Activated CD4-positive, alpha-beta T cell treated with anti-CD3 and anti-CD28 coated beads for 48 hours (primary cell): ENCODE measurements around the gene CNIH2.

ENCODE experiments used
- DNase-seq: peaks from one replicate; pipeline ENCODE4 v3.0.0-alpha.2; 2020

CNIH2 gene

DNA sequence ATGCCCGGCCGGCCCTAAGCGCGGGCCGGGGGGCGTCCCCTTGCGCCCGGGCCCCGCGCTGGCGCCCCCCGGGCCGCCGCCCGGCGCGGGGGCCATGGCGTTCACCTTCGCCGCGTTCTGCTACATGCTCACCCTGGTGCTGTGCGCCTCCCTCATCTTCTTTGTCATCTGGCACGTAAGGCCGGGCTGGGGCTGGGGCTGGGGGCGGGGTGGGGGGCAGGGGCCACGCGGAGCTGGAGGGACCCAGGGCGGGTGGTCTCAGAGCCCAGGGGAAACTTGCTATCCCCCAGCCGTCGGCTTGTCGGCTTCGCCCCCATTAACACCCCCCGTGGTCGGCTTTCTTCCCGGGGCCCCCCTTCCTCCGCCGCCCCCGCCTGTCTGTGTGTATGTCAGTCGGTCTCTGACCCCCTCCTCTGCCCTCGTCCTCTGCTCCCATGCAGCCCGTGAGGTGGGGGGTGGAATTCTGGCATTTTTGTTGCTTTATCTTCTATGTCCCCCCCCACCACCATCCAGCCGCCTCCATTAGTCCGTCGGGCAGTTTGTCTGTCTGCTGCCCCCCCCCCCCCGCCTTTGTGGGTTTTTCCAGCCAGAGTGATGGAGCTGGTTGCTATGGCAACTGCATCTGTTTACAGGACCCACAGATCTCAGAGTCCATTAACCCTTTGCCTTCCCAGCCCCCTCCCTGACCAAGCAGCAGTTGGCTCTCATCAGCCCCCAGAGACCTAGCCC is 552 bp downstream of the CNIH2 start:
- DNase-seq = no peak

DNA sequence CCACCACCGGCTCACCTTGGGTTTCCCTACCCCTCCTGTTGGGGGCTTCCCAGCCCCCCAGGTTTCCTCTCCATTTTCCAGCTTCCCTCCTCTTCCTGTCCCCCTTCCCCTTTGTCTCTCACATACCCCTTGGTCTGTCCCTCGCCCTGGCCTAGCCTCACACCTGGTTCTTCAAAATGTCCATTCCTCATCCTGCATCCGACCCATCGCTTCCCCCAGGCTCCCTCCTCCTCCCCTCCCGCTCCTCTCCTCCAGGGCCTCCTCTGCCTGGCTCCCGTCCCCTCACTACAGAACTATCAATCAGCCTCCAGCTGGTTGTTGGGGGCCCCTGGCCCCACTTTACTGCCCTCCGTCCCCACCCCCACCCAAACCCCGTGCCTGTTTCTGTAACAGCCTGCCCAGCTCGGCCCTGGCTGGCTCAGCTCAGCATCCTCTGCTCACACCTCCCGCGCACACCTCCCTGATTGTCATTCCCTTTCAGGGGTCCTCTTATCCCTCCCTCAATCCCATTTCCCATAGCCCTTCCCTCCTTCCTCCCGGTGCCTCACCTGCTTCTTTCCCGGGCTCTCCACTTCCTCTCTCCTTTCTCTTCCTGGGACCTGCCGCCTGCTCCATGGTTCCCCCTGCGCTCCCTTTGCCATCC is 1.2 kb downstream of the CNIH2 start:
- DNase-seq = no peak

DNA sequence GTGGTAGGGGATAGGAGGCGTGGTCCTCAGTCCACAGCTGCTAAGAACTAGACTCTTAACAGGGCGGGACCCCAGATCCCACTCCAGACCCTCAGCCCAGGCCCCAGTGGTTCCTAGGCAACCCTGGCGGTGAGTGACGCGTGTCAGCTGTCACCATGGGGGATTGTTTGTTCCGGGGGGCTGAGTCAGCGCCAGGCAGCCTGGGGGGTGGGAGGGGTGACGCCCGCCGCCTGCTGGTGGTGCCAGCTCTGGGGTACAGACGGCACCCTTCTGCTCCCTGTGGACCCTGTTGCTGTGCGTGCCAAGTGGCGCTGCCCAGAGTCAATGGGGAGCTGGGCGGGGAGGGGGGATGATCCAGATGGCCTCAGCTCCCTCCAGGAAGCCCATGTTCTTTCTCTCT is 2.5 kb downstream of the CNIH2 start:
- no peak for DNase-seq

DNA sequence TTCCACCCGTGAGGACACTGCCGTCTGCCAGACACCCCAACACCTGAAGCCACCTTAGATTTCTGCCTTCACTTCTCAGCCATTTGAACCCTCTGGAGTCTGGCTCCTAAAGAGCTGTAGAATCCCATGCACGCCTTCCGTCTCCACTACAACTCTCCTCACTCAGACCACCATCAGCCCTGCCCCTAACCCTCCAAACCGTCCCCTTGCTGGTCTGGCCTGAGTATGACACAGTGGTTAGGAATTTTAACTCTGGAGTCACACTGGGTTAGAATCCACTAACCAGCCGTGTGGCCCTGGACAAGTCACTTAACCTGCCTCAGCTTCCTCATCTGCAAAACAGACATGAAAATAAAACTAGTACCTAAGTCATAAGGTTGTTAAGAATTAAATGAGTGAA is 3.0 kb downstream of the CNIH2 start:
- DNase-seq = no peak

DNA sequence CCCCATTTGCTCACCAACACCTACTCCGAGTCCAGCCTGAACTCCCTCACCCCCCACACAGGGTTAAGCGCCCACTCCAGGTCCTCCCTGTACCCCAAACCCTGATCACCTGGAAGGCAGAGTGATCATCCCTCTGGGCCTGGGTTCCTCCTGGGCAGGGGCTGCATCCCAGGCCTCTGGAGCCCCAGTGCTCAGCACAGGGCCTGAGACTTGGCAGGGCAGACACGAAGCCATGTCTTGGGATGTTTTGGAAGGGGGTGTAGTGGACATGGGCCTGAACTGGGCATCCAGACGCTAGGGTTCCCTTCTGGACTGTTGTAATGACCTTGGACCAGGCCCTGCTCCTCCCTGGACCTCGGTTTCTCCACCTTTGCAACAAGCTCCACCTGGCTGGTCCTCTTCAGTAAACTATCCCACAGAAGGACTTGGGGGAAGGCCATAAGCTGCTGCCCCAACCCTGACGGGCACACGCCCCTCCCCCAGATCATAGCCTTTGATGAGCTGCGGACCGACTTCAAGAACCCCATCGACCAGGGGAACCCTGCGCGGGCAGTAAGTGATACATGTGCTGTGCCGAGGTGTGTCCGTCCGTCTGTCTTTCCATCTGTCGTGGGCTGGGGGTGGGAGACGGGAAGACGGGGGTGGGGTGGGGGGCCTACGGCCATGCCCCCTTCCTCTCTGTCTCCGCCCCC is 3.9 kb downstream of the CNIH2 start:
- DNase-seq = no peak

DNA sequence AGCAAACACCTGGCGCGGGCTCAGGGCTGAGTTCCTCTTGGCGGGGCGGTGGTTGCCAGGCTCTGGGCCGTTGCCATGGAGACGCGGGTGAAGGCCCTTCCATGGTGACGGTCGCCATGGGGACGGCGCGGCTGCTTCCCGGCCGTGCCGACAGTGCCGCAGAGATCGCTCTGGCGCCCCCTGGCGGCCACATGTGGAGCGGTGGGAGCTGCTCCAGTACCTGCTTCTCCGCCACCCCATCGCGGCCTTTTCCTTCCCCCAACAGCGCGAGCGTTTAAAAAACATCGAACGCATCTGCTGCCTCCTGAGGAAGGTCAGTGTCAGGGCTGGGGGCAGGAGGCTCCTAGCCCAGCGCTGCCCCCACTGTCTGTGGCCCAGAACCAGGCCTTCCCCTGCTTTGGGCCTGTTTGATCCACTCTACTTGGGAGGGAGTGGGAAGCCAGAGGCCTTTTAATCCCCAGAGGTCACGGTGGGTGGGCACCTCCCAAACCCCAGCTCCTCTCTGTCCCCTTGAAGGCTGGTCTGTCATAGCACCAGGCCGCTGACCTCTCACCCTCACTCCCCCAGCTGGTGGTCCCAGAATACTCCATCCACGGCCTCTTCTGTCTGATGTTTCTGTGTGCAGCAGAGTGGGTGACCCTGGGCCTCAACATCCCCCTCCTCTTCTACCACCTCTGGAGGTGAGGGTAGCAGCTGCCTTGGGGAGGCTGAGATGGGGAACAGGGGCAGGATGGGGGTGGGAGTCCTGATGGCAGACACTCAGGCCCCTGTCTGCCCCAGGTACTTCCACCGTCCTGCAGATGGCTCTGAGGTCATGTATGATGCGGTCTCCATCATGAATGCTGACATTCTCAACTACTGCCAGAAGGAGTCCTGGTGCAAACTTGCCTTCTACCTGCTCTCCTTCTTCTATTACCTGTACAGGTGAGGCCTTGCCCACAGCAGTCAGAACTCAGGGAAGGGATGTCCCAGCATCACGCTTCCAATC is 4.8 kb downstream of the CNIH2 start:
- DNase-seq = peak; percentile 100

DNA sequence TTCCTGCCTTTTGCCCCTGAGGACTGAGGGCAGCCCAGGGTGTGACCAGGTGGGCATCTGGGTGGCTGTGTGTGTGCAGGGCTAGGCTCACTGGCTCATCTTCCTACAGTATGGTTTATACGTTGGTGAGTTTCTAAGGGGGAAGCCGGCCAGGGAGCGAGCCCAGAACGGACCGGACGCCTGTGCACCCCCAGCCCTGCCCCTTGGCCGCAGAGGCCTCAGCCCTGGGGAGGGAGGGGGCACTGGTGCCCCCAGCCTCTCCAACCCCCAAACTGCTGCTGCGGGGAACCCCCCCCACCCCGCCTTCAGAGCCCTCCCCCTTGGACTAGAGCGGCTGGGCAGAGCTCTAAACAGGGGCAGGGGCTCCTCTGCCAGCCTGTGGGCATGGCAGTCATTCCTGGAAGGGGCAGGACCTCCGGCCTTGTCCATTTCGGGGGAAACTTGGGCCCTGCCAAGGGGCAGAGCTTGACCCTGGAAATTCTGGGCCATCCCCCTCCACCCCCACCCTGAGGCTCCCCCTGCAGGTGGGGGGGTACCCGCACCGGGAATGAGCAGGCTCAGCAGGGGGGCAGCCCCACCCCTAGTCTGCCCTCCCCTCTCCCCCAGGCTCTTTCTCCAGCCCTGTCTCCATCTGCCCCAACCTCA is 5.6 kb downstream of the CNIH2 start:
- no peak for DNase-seq

DNA sequence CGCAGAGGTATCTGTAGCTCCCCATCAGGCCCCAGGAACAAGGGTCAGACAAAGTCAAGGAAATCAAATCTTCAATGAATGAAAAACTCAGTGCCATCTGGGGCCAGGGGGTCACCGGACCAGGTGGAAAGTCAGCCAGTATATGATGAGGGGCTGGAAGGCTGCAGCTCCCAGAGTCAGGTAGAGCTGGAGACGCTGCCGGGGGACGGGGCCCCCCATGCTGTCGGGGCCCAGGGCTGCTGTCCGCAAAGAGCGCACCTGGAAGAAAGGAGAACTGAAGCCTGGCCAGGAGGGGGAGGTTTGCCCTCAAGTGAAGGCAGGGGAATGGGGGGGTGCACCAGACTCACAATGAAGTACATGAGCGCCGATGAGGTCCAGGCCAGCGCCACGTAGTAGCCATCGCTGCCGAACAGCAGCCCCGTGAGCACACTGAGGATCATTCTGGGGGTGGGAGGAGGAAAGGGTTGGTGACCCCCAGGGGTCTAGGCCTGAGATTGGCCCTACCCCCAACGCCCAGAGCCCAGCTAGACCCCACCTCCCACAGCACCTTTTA is 6.6 kb downstream of the CNIH2 start:
- DNase-seq = no peak

DNA sequence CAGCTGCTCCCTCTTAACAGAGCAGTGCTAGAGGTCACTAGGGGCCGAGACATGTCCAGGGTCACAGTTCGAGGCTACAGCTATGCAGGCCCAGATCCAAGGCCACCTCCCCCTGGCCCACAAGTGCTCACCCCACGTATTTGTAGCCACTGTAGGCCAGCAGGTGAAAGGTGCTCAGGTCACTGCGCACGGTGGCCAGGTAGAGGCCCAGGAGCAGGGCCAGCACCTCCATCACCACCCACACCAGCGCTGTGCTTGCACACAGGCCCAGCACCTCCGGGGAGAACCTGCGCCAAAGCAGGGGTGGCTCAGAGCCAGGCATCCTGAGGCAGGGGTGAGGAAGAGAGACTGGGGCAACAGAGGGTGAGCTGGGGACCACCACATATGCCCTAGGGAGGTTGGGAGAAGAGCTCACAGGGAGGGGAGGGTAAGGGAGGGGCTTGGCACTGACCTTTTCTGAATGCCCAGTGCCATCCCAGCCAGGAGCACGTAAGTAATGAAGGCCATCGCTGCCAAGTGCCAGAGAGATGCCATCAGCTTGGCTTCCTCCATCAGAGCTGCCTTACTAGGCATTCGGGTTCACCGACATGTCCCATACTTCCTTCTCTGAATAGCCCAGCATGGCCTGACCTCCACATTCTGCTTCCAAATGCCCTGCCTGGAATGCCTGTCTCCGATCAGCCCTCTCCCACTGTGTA is 7.4 kb downstream of the CNIH2 start:
- no peak for DNase-seq

DNA sequence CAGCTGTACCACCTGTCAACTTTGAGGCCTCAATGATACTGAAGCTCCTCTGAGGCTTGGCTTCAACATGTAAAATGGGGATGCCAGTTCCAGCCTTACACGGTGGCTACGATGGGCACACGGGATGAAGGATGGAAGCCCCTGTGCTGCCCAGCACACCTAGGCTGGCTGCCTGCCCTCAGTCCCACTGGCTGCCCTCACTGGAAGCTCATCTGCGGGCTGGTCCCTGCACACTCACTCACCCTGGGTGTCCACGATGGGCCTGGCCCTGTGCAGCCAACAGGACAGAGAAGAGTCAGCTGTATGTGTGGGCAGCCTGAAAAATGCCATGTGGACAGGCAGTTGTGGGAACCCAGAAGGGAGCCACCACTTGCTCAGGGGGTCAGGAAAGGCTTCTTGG is 8.7 kb downstream of the CNIH2 start:
- no peak for DNase-seq

DNA sequence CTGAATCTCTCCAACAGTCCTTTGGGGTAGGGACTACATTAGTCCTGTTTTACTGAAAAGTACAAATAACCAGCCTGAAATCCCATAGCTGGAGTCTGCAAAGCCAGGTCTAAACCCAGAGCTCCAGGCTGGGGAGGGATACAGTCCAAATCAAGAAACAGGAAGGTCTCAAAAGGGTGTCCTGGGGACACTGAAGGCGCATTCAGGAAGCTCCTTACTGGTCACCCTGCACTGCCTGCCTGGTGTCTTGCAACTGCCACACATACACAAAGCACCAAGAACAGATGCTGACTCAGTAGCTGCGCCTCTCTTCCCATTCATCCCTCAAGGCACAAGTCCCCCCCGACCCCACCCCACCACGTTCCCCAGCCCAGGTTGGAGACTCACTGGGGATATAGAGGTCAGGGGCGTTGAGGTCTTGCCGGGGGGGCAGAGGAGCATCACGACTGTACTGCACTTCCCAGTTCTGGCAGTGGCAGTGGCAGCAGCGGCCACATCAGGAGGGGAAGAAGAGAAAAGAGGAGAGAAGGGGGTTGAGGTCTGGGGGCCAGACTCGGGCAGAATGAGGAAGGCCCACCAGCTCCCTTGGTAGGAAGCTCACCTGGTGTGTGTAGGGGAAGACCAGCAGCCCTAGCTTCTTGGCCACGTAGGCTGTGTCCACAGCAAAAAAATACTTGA is 9.4 kb downstream of the CNIH2 start:
- DNase-seq = no peak

DNA sequence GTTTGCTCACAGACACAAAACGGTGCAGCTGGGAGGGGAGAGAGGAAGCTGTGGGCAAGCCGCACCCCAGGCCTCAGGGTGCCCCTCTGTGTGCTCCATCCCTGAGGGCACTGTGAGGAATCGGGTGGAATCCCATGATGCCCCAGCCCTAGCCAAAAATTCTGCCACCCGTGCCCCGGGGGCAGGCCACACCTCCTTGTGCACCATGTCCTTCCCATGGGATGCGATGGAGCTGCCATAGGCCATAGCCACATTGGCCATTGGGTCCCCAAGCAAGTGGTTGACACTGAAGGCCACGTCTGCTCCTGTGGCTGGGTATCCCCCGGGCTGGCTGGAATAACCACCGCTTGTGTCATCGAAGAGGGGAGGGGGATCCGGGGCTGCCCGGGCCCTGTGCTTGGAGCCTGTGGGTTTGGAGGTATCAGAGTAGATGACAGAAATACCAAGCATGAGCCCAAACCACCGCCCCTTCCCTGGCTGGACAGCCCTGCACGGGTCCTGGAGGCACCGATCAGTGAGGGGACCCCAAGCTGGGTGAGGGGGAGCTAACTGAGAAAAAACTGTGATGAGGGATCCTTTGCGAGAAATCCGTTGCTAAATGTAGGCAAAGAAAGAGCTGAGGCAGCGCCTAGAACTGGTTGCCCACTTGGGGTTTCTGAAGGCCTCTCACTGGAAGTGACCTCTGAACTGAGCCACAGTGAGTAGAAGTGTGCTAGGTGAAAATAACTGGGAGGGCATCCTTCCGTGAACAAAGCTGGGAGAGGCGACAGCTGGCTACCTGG is 10.1 kb downstream of the CNIH2 start:
- DNase-seq = no peak

DNA sequence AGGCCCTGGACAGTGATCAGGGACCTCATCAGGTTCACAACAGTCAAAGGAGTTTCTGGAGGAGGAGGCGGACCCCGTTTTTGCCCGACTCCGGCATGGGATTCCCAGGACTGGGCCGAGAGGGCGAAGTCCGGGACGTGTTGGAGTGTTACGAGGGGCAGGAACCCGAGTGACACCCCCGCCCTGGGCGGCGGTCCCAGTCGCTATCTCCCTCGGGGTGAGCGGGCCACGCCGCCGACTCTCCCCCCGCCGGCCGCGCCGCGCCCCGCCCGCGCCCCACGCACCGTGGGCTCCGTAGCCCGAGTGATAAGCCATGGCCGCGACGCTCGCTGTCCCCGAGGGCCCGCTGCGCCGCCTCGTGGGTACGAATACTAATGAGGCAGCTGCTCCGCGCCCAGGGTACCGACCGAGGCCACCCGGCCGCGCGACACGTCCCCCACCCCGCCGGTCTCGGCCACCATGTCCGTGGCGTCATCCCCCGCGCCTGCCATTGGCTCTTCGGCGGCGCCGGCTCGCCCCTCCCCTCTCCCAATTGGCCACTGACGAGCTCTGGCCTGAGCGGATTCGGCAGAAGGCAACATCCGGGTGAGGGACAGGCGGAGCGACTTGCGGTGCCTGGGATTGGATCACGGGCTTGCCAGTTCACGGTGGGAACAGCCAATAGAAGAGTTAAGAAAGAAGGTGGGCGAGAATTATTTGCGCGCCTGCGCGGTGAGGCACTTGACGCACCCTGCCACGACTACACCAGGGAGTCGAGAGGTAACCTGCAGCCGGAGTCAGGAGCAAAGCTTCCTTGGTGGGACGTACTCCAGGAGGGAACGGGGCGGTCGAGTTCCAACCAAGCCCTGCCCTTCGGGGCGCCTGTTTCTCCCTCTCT is 10.9 kb downstream of the CNIH2 start, which contains the start of gene YIF1A:
TSS of gene YIF1A (minus strand) at position 473 of the 877 bp plus-strand sequence. CDS start at position 315, 158 bp downstream.
- DNase-seq = peak; percentile 99

DNA sequence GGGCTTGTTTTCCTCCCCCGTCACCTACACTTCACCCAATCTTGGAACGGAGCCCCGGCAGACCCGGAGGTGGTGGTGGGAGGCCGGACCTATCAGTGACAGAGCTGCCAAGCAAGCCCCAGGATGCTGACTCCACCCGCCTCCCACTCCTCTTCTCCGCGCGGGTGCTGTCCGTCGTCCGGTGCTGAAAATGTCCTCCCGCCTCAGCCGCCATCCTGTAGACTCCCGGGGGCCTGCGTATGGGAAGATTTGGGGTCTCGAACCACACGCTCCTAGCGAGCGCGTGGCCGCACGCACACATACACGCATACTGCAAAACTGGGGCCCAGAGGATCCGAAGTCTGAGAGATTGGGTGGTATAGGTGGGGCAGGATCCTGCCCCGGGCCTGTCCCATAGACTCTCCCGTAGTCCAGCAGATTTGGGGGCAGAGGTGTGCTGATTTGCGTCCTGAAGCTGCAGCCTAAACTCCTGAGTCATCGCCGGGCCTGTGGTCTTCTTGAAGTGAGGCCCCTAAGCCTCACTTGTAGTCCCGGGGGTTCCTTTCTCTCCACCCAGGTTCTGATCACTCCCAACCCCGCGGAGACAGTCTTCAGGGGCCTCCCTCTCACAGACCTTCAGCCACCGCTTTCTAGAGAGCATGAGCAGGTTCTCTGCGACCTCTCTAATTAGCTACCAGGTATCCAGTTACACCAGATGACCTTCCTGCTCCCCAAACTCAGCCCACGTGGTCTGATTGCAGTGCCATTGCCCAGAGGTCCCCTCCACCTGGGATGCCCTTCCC is 11.8 kb downstream of the CNIH2 start:
- DNase-seq = peak; percentile 91

DNA sequence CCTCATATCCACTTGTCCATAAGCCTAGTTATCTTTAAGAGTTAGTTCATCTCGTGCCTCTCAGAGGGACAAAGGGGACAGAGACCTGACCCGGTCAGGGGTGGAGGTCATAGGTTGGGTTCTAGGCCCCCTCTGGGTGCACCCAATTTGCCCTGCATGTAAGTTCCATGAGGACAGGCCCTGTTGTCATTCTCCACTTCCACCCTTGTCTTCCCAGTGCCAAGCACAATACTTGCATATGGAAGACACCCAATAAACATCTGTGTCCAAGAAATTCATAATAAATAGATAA is 12.3 kb downstream of the CNIH2 start:
- DNase-seq = no peak

DNA sequence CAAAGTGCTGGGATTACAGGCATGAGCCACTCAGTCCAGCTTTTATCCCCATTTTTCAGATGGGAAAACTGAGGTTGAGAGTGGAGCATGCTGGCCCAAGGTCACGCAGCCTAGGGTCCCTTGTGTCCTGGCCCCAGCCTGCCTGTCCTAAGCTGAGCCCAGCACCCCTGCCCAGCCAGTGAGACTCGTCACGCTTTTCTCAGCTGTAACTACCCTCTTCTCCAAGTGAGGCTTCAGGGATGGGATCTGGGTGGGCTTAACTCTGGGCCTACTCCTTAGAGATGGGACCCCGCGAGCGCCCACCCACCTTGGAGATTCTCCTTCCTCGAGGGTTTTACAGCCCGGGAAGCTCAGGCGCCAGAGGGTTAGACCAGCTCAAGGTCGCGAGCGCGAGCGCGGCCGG is 13.3 kb downstream of the CNIH2 start:
- DNase-seq = no peak

DNA sequence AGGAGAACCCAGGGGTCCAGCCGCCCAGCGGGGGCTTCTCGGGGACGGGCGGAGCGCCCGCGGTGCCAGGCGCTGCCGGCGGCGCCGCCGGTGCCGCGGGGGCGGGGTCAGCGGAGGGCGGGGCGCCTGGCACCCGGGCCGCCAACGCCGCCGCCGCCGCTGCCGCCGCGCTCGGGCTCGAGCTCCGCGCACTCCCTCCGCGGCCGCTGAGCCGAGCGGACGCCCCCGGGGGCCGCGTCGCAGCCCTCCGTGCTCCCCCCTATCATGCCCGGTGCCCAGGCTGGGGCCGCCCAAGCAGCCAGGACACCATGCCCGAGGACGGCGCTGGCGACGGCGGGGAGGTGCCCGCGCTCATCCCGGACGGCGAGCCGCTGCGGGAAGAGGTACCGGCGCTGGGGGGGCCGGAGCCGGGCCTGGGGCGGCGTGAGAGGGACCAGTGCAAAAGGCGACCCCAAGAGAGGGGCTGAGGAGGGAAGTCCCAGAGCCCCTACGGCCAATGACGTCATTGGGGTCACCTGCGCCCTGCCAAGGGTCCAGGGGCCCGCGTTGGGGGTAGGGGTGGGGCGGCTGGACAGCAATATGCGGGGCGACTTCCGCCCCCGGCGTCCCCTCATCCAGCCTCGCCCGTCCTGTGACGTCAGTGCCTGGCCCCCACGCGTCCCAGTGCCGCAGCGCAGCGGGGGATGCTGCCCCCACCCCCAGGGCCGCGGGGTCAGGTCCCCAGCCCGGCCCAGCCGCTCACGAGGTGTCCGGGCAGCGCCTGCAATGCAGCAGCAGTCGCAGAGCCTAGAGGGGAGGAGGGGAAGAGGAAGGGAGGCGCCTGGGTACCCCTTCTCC is 13.9 kb downstream of the CNIH2 start, which contains the start of gene TMEM151A:
TSS of gene TMEM151A (plus strand) at position 189 of the 837 bp plus-strand sequence. CDS start at position 309, 120 bp downstream.
- DNase-seq = no peak
